Stimulated activated CD4-positive, alpha-beta T cell treated with anti-CD3 and anti-CD28 coated beads, Interleukin-4, amount 100 ng/mL, for 24 hours (primary cell): ENCODE data around the gene ATP5F1D.
A peak's percentile ranks its signal among the peaks of the same experiment; 100 is the strongest.
"Not testable (repeated sequence)": the region's sequence is repeated elsewhere in the genome, so short reads cannot be mapped to it uniquely, and the experiment has no call there.

Experiments
- DNase-seq: peaks from one replicate; pipeline ENCODE4 v3.0.0-alpha.2; 2020

ATP5F1D gene

DNA sequence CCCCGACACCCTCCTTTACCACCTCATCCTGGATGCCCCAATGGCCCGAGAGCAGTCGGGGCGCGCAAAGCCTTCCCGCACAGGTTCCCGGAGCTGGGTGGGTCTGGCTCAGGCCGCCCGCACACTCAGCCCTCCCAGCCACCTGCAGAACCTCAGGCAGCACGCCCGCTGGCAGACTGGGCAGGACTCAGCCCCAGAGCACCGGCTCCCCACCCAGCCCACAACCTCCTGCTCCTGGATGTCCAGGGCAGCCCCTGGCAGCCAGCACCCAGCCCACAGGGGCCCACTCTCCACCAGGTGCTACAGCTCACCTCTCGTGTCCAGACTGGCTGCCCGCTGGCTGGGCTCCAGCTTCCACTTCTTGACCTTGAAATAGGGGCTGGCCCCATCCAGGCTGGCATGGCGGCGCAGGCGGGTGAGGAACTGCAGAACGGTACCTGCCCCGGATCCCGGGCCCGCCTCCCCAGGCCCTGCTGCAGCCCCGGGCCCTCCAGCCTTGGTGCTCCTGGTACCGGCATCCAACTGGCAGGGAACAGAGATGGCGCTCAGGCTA is 8.4 kb upstream of the ATP5F1D start:
- no peak for DNase-seq

- no peak for DNase-seq
These were observed 7.2 kb upstream of the ATP5F1D start for GRCh38 chr19:1234051-1234954.

GRCh38 chr19:1234955-1235380 is 6.6 kb upstream of the ATP5F1D start:
- no peak for DNase-seq

- DNase-seq, result no peak
These were observed 5.7 kb upstream of the ATP5F1D start for GRCh38 chr19:1235625-1236538.

- DNase-seq, result no peak
These were observed 5.0 kb upstream of the ATP5F1D start for GRCh38 chr19:1236576-1236975.

- DNase-seq, result no peak
These were observed 4.4 kb upstream of the ATP5F1D start for GRCh38 chr19:1237027-1237659.

DNA sequence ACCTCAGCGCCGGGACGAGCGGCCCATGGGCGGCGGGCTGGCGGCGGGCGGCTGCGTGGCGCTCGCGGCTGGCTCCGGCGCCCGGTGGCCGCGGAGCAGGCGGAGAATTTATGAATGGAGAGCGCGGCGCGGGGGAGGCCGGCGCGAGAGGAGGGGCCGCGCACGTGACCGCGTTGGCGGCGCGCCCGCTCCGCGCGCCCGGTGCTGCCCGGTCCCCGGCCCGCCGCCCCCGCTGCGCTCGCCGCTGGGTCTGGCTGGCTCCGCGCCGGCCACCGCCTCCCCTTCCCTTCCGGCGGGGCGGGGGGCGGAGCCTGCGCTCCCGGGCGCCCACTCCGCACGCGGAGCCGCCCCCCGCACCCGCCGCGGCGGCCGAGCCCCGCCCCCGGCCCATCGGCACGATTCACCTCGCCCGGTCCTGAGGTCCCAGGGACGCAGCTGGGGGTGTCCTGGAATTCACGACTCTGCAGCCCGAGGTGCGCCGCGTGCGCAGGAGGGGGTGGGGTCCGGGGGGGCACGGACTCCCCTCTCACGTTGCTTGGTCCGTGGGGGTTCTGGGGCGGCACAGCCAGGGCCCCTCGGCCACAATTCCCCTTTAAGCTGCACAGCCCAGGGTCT is 3.7 kb upstream of the ATP5F1D start, which contains the start of gene CBARP:
Gene CBARP, minus strand, starts transcription at position 252 of the 615 bp plus-strand sequence. CDS start 1,905 bp downstream, outside the sequence.
- no peak for DNase-seq

DNA sequence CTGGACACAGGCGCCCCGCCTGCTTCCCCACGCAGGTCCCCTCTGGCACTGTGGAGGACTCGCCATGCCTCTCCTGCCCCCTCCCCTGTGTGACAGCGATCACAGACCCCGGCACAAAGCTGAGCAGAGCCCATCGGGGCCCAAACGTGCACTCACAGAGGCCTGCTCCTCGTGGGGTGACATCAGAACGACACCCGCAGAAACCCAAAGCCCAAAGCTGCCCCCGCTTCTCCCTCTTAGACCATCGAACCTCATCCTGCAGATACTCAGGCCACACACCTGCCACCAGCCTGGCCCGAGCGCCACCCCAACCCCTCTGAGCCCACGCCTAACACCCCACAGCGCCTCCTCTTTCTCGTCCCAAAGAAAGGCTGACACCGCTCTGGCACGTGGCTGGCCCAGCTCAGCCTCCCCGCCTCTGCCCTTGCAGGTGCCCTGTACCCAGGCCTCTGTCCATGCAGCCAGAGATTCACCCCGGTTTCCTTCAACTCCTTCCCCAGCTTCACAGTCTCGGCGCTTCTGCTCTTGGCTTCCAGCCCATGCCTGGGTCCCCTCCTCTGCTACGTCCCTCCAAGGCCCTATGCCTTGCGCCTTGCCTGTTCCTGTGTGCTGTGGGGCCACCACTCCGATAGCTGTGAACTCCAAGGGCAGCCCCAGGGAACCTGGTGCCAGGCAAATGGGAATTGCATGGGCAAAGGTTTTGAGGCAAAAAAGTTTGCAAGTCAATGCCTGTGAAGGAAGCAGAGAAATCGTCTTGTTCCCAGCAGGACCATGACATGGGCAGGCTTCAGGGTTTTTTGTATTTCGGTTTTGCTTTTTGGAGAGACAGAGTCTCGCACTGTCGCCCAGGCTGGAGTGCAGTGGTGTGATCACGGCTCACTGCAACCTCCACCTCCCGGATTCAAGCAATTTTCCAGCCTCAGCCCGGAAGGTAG is 2.9 kb upstream of the ATP5F1D start:
- no peak for DNase-seq

- DNase-seq, result no peak
These were observed 2.1 kb upstream of the ATP5F1D start for GRCh38 chr19:1239420-1239795.

GRCh38 chr19:1239796-1240737 is 1.5 kb upstream of the ATP5F1D start:
- peak; percentile 91 for DNase-seq

DNA sequence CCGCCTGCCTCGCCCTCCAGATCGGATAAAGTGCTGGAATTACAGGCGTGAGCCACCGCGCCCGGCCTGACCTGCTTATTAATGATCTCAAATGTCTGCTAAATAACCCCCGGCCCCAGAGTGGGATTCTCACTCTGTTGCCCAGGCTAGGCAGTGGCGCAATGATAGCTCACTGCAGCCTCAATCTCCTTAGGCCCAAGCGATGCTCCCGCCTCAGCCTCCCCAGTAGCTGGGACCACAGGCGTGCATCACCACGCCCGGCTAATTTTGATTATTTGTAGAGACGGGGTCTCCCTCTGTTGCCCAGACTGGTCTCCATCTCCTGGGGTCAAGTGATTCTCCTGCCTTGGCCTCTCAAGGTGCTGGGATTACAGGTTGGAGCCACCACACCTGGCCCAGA is 626 bp upstream of the ATP5F1D start:
- DNase-seq, result no peak

DNA sequence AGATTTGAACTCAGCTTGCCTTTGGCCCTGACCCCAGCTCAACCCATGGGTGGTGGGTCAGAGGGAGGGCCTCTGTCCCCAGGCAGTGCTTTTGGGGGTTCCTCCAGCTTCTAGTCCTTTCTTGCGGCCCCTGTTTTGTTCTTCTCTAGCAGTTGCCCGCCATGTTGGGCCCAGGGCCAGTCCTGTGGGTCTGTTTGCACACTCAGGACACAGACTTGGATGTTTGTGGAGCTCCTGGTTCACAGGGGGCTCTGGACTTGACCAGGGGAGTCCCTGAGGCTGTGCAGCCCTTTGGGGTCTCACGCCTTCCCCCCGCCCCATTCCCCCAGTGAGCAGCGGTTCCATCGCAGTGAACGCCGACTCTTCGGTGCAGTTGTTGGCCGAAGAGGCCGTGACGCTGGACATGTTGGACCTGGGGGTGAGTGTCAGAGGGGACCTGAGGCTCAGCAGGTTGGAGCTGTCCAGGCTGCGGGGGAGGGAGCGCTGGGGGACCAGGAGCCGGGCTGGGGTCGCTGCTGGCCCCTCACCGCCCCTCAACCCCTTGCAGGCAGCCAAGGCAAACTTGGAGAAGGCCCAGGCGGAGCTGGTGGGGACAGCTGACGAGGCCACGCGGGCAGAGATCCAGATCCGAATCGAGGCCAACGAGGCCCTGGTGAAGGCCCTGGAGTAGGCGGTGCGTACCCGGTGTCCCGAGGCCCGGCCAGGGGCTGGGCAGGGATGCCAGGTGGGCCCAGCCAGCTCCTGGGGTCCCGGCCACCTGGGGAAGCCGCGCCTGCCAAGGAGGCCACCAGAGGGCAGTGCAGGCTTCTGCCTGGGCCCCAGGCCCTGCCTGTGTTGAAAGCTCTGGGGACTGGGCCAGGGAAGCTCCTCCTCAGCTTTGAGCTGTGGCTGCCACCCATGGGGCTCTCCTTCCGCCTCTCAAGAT is 2.5 kb downstream of the ATP5F1D start:
- DNase-seq, result peak; percentile 85

GRCh38 chr19:1244693-1245451 is 3.3 kb downstream of the ATP5F1D start:
- DNase-seq, result no peak

- DNase-seq, result no peak
These were observed 4.1 kb downstream of the ATP5F1D start for GRCh38 chr19:1245494-1246264.

GRCh38 chr19:1246265-1247087 is 4.9 kb downstream of the ATP5F1D start:
- not testable (repeated sequence) for DNase-seq

GRCh38 chr19:1247748-1248138 is 6.2 kb downstream of the ATP5F1D start:
- DNase-seq, result no peak
